Fibroblast of the aortic adventitia (primary cell): Measurements from ENCODE around the gene HAUS8. TPM values are rescaled to one million over a fixed set of nuclear protein-coding genes. Genes with fewer than 3 reads are reported as not detected.
"Not testable (repeated sequence)": the region's sequence is repeated elsewhere in the genome, so short reads cannot be mapped to it uniquely, and the experiment has no call there.

Source experiments
- DNase-seq: peaks from one replicate; pipeline ENCODE4 v3.0.0-alpha.2; 2010; ENCODE audit warnings: low read depth
- H3K4me3 ChIP-seq: 2 replicates; pipeline ENCODE4 v1.5.1; 2011; ENCODE audit warnings: low read depth, mild to moderate bottlenecking, control low read depth, low read length, moderate library complexity
- total RNA-seq: library from RNA; depleted of rRNA; stranded (reverse); fragments of >200 nt; gene quantifications from 2 replicates; pipeline ENCODE4 v1.2.3, GENCODE V29; 2012; ENCODE audit warnings: low replicate concordance
- TF ChIP-seq, protein P1 (sequence below): IDR thresholded peaks from 2 replicates; pipeline ENCODE4 v1.5.1; 2011; ENCODE audit warnings: mild to moderate bottlenecking, low read length, control low read depth, inconsistent platforms; ENCODE audit not compliant: insufficient read depth

HAUS8 gene
- total RNA-seq, 1 donor = 5.2 TPM

DNA sequence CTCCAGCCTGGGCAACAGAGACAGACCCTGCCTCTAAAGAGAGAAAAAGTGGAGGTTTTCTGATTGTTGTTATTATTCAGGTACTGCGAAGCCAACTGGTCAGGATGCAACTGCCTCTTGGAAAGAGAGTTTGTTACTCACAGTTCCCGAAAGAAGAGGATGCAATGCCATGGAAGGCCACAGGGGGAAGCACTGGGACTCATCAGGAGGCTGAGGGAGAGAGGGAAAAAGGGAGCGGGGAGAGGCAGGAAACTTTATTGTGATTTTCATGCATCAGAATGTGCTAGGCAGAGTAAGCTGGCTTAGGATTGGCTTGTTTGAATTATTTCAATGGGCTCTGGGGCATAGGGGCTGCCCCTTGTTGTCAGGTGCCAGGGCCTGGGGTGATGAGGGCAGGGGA is 27.9 kb upstream of the HAUS8 start:
- TF ChIP-seq, protein P1, sequence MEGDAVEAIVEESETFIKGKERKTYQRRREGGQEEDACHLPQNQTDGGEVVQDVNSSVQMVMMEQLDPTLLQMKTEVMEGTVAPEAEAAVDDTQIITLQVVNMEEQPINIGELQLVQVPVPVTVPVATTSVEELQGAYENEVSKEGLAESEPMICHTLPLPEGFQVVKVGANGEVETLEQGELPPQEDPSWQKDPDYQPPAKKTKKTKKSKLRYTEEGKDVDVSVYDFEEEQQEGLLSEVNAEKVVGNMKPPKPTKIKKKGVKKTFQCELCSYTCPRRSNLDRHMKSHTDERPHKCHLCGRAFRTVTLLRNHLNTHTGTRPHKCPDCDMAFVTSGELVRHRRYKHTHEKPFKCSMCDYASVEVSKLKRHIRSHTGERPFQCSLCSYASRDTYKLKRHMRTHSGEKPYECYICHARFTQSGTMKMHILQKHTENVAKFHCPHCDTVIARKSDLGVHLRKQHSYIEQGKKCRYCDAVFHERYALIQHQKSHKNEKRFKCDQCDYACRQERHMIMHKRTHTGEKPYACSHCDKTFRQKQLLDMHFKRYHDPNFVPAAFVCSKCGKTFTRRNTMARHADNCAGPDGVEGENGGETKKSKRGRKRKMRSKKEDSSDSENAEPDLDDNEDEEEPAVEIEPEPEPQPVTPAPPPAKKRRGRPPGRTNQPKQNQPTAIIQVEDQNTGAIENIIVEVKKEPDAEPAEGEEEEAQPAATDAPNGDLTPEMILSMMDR = peak; percentile 79
- peak; percentile 47 for DNase-seq
- no peak overlapping the region for H3K4me3 ChIP-seq

DNA sequence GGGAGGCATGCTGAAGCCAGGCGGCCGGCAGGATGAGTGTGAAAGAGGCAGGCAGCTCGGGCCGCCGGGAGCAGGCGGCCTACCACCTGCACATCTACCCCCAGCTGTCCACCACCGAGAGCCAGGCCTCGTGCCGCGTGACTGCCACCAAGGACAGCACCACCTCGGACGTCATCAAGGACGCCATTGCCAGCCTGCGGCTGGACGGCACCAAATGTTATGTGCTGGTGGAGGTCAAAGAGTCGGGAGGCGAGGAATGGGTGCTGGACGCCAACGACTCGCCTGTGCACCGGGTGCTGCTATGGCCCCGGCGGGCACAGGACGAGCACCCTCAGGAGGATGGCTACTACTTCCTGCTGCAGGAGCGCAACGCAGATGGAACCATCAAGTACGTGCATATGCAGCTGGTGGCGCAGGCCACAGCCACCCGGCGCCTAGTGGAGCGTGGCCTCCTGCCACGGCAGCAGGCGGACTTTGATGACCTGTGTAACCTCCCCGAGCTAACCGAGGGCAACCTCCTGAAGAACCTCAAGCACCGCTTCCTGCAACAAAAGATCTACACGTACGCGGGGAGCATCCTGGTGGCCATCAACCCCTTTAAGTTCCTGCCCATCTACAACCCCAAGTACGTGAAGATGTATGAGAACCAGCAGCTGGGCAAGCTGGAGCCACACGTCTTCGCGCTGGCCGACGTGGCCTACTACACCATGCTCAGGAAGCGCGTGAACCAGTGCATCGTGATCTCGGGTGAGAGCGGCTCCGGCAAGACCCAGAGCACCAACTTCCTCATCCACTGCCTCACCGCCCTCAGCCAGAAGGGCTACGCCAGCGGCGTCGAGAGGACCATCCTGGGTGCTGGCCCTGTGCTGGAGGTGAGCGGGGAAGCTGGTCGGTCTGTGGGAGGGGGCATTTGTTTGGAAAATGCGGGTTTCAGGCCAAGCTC is 26.7 kb upstream of the HAUS8 start:
- H3K4me3 ChIP-seq = no peak overlapping the region
- TF ChIP-seq, protein P1 = no peak
- DNase-seq = no peak

- no peak overlapping the region for H3K4me3 ChIP-seq
- TF ChIP-seq, protein P1 = no peak
- no peak for DNase-seq
Measured at GRCh38 chr19:17098326-17098725, 23.1 kb upstream of the HAUS8 start.

- H3K4me3 ChIP-seq = no peak overlapping the region
- TF ChIP-seq, protein P1 = no peak
- peak; percentile 46 for DNase-seq
Measured at GRCh38 chr19:17097593-17098126, 22.4 kb upstream of the HAUS8 start.

DNA sequence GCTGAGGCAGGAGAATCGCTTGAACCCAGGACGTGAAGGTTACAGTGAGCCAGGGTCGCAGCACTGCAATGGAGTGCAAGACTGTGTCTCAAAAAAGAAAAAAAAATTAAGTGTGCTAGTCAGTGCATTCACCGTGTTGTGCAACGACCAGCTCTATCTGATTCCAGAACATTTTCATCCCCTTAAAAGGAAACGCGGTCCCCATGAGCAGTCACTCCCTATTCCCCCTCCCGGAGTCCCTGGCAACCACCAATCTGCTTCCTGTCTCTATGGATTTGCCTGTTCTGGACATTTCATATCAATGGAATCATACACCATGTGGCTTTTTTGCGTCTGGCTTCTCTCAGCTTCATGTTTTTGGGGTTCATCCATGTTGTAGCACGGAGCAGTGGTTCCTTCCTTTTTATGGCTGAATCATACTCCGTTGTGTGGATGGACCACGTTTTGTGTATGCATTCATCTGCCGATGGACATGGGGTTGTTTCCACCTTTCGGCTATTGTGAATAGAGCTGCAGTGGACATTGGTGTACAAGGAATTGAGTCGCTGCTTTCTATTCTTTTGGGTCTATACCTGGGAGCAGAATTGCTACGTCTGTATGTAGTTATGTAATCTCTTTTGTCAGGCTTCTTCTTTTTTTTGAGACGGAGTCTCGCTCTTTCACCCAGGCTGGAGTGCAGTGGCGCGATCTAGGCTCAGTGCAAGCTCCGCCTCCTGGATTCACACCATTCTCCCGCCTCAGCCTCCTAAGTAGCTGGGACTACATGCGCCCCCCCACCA is 20.1 kb upstream of the HAUS8 start:
- peak; percentile 94 for DNase-seq
- no peak overlapping the region for H3K4me3 ChIP-seq
- TF ChIP-seq, protein P1 = no peak

GRCh38 chr19:17094694-17095093 is 19.4 kb upstream of the HAUS8 start:
- not testable (repeated sequence) for H3K4me3 ChIP-seq, DNase-seq

DNA sequence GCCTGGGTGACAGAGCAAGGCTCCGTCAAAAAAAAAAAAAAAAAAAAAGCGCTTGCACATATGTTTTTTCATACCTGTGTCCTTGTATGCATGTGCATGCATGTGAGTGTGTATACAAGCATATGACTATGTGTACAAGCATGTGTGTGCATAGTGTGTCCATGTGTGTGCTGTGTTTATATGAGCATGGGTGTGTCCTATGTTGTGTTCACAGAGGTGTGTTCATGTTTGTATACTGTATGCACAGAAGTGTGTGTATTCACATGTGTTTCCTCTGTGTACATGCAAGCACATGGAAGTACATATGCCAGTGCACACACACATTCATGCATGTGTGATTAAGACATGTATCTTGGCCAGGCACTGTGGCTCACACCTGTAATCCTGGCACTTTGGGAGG is 17.4 kb upstream of the HAUS8 start:
- no peak for DNase-seq
- TF ChIP-seq, protein P1 = no peak
- no peak overlapping the region for H3K4me3 ChIP-seq
